Adrenal gland (tissue), 5 donors: ENCODE measurements around the gene SARS1.

Source experiments
- CTCF ChIP-seq, 6 experiments: fragments of 450-650 bp in 4 of 6; fragments of 200-600 bp in 2 of 6; sonication (generic) in 1 of 6; IDR thresholded peaks; 1 replicate in 5 of 6; 2 replicates in 1 of 6; pipeline versions ENCODE4 v1.5.1 to v1.8.0; 2016 to 2021; ENCODE audit warnings: antibody characterized with exemption in 6 of 6, mild to moderate bottlenecking in 2 of 6, moderate library complexity in 1 of 6
- POLR2A ChIP-seq, 2 donors: fragments of 450-650 bp; IDR thresholded peaks; one replicate each; pipeline ENCODE4 v1.6.1; 2017; ENCODE audit warnings: antibody characterized with exemption in 2 of 2, mild to moderate bottlenecking in 2 of 2, moderate library complexity in 1 of 2
- donor health status: DM: no; HTN: no; CAD: no.

- TF ChIP-seq POLR2A (IDR thresholded peaks at IDR 0.05) (no peak), CTCF (IDR thresholded peaks at IDR 0.05) (no peak)
These were observed 45.1 kb downstream of the SARS1 start for GRCh38 chr1:109258481-109259466.
